GM19397 (cell line): ENCODE measurements around the gene PDXDC1.
"Not testable (repeated sequence)": the region's sequence is repeated elsewhere in the genome, so short reads cannot be mapped to it uniquely, and the experiment has no call there.

Experiments
- ATAC-seq: cut with Tn5 transposase; IDR thresholded peaks from one replicate; pipeline ENCODE4 v1.9.1; 2021; ENCODE audit warnings: mild to moderate bottlenecking, moderate library complexity; ENCODE audit not compliant: unreplicated experiment

Gene PDXDC1

DNA sequence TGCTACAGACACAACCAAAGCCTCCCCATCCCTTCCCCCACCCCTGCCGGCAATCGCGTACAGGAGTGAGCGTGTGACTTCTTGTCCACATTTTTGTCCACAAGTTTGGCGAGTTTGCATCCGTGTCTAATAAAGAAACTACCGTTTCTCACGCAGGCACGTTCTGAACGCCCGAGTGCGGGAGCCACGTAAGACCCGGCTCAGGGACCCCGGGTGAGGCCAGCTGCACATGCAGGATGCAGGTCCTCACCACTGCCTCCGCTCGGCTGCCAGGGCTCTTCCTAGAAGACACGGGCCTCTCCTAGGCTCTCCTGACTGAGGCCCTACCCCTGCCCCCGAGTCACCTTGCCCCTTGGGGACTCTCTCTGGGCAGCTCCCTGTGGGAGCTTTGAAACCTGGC lies 174.0 kb downstream of the PDXDC1 start:
- ATAC-seq: not testable (repeated sequence)

DNA sequence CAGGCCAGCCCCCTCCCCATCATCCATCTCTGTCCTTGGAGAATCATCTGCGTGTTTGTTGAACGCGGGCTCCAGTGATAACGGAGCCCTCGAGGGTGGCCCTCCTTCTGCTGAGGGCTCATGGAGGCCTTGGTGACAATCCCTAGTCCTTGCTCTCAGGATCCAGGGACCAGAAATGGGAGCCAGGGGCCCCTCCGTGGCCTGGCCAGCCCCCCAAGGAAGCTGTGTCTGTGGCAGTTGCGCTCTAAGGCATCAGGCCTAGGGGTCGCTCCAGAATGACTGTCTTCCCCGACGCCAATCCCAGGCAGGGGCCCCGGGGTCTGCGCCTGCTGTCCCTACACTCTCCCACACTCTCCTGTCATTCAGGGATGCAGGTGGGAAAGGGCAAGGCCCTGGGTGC lies 174.4 kb downstream of the PDXDC1 start:
- ATAC-seq: not testable (repeated sequence)

DNA sequence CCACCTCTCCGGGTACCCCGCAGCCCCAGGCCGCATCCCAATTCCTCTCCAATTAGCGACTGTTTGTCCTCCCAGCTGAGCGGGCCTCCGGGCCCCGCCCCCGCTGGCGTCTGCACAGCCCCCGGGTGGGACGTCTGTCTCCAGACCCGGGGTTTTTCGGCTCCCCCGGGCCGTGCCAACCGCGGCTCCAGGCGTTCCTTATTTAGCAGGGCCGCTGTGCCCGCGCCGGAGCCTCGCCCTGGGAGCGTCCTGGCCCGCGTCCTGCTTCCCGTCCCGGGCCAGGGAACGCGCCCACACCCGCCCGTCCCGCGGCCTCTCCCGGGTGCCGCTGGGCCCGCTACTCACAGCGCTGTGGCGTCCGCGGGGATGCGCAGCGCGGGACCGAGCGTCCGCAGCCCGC lies 179.2 kb downstream of the PDXDC1 start:
- ATAC-seq: not testable (repeated sequence)

DNA sequence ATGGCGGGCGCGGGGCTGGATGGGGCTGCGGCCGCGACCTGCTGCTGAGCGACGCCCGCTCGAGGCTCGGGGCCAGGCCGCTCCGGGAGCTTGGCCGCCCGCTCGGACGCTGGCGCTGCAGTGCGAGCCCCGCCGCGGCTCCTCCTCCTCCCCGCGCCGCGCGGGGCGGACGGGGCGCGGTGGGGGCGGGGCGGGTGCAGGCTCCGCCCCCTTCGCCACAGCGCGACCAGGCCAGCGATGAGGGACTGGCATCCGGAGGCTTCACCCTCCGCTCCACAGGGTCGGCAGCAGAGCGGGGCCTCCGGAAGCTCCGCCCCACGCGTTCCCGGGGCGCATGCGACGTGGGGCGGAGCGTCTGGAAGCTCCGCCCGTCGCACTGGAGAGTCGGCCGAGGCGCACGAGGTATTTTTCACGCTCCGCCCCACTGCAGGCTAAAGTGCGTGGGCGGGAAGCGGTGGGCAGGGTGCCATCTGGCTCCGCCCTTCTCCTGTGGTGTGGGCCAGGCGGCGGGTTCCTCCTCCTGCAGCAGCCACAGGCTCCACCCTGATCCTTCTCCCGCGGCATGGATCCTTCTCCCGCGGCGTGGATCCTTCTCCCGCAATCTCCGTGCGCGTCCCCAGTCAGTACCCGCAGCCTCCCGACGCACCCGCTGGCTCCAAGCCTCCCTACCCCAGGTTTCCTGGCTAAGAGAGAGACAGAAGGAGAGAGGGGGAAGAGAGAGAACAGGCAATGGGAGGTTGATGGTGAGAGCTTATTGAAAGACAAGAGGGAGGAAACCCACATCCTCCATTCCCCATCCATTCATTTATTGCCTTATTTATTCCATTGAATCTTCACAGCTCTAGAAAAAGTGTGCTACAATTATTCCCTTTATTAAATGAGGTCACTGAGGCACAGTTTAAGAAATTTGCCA lies 180.1 kb downstream of the PDXDC1 start:
- ATAC-seq: peak; percentile 68

DNA sequence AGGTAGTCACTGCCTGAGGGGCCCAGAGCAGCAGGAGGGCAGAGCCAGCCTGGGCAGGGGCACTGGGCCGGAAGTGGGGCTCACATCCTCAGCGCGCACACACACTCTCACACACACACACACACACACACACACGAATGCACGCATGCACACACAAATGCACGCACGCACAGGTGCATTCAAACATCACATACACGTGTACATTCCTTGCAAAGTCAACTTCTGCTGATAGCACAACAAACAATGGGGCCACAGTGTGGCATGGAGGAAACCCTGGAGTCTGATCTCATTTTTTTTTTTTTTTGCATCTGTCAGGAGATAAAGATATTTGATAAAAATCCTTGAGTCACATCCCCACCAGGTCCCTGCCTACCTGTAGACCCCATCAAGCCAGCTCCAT lies 182.8 kb downstream of the PDXDC1 start:
- ATAC-seq: not testable (repeated sequence)

DNA sequence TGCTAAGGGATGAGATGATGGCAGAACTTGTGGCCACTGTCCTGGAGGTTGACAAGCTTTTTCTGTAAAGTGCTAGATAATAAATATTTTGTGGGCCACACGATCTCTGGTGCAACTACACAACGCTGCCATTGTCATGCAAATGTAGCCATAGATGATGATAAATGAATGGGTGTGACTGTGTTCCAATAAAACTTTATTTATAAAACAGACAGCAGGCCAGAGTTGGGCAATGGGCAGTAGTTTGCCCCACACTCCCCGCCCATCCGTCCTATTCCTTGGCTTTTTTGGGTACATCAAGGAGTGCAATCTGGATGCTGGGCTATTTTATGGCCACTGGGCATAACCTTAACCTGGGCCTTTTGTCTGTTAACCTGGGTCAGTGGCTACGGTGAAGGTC lies 184.8 kb downstream of the PDXDC1 start:
- not testable (repeated sequence) for ATAC-seq

DNA sequence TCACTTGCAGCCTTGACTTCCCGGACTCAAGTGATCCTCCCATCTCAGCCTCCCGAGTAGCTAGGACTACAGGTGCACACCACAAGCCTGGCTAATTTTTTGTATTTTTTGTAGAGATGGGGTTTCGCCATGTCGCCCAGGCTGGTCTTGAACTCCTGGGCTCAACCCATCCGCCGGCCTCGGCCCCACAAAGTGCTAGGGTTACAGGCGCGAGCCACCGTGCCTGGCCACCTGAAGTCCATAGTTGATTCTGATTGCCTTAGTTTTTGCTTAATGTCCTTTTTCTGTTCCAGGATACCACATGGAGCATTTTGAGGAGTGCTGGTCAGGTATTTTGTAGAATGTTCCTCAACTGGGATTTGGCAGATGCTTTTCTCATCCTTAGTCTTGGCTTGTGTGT lies 185.7 kb downstream of the PDXDC1 start:
- ATAC-seq: not testable (repeated sequence)

DNA sequence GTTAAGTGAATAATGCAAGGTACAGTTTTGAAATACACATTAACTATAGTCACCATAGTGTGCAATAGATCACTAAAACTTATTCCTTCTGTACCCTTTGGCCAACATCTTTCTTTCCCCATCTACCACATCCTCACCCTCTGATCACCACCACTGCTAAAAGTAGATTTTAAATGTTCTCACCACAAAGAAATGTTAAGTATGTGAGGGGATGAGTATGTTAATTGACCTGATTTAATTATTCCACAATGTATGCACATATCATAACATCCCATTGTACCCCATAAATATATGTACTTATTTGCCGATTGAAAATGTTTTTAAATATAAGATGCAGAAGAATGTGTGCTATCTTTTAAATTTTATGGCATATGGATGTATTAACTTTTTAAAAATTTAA lies 188.2 kb downstream of the PDXDC1 start:
- not testable (repeated sequence) for ATAC-seq

DNA sequence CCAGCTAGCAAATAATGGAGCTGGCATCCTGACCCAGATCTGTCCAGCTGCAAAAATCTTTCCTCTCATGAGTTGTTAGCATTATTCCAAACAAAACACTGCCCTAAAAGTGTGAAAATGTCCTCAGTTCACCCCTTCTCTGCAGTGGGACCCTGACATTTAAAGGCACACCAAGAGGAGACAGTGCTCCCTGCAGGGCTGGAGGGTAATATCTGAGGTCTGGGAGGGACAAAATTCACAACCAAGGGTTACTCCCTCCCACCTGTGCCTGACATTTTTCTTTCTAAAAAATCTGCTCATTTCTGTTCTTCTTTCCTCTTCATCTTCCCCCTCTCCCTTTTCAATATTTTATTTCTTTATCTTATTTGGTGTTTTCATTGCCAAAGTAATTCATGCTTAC lies 191.4 kb downstream of the PDXDC1 start:
- not testable (repeated sequence) for ATAC-seq

DNA sequence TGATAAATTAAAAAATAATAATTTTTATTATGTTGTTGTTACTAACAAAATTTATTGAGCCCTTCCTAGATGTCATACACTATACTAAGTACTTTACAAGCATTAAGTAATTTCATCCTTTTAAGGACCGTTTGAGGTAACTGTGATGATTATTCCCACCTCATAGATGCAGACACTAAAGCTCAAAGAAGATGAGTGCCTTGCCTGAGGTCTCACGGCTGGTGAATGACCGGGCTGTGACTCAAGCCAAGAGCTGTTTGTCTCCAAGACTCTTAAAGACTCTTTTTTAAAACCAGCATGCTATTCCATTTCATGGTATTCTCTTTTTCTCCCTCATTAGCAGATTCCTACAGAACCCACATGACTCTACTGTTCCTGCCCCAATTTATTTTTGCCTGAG lies 193.5 kb downstream of the PDXDC1 start:
- not testable (repeated sequence) for ATAC-seq

DNA sequence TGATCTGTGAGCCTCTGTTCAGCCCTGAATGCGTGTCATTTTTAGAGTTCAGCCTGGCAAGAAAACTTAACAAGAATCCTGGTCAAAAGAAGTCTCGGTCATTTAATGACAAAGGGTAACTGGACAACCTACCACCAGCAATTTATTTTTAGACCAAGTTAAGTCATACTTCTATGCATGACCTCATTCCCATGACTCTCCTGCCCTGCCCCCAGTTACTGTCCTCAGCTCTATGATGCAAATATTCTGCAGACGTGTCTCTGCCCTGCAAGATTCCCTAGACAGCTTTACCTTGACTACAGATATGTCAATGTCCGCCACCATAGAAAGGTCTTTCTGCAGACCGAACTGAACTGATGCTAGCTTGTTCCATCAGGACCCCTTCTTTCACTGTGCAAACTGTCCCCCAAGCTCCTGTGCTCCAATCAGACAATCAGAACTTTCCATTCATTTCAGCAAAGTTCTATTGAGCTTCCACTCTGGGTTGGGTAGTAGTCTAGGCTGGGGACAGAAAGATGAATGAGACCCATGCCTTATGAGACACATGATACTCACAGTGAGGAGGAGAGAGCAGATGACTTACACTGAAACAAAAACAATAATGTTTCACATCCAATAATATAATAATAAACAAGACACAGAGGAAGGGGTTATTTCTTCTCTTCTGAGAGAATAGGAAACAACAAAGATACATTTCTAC lies 194.3 kb downstream of the PDXDC1 start:
- ATAC-seq: not testable (repeated sequence)

DNA sequence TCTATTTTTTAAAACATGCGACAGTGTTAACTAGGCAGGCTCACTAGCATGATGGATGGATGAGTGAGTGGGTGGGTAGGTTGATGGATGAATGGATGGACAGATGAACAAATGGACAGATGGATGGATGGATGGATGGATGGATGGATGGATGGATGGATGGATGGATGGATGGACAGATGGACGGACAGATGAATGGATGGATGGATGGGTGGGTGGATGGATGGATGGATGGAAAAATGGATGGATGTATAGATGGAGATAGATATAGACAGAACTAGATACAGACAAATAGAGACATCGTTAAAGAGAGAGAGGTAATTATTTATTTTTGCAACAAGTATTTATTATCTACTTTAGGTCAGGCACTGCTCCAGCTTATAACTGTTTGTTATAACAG lies 205.1 kb downstream of the PDXDC1 start:
- ATAC-seq: not testable (repeated sequence)

DNA sequence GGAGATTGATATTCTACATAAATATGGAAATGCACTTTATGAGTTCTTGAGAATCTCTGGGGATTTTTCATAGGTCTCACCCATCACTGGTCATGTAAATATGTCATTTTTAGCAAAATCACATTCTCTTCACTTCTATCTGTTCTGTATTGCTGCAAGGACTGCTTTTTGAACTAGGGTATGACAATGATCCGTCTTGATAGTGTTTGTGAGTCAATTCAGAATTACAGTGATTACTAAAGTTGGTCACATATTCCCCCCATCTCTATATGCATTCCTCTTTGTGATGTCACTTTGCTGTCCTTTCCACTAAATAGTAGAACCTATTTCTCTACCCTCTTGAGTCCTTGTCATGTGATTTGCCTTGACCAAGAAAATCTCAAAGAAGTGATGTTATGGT lies 206.1 kb downstream of the PDXDC1 start:
- not testable (repeated sequence) for ATAC-seq

DNA sequence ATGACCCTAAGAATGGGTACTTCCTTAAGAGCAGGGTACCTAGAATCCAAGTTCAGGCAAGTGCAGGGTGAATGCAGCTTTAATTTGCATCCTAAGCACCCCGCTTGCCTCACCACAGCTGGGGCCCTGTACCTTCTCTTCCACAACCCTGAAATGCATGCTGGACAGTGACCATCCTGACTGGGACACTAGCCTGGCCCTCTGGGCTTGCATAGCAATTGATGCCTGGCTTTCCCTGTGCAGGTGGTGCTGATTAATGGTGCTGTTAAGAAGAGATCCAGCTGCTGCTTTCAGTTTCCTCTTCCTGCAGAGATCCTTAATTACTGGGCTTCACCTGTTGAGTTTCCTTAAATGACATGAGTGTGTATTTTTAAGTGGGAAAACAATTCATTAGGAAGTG lies 209.2 kb downstream of the PDXDC1 start:
- ATAC-seq: not testable (repeated sequence)
